GM21529 (cell line): ENCODE measurements around the gene ERN2.
"Not testable (repeated sequence)": the region's sequence is repeated elsewhere in the genome, so short reads cannot be mapped to it uniquely, and the experiment has no call there.

Source experiments
- ATAC-seq: cut with Tn5 transposase; IDR thresholded peaks from one replicate; pipeline ENCODE4 v1.9.1; 2021; ENCODE audit not compliant: unreplicated experiment

The ERN2 gene

GRCh38 chr16:23712976-23713375 is at the start of gene ERN2:
Gene ERN2, minus strand, starts transcription at chr16:23713222. Its CDS starts 35 bp downstream, at chr16:23713187.
- no peak for ATAC-seq

GRCh38 chr16:23757937-23758619 is 45.1 kb upstream of the ERN2 start:
- ATAC-seq = no peak

GRCh38 chr16:23757116-23757515 is 44.1 kb upstream of the ERN2 start:
- ATAC-seq = no peak

GRCh38 chr16:23755484-23755809 is 42.4 kb upstream of the ERN2 start:
- no peak for ATAC-seq

DNA sequence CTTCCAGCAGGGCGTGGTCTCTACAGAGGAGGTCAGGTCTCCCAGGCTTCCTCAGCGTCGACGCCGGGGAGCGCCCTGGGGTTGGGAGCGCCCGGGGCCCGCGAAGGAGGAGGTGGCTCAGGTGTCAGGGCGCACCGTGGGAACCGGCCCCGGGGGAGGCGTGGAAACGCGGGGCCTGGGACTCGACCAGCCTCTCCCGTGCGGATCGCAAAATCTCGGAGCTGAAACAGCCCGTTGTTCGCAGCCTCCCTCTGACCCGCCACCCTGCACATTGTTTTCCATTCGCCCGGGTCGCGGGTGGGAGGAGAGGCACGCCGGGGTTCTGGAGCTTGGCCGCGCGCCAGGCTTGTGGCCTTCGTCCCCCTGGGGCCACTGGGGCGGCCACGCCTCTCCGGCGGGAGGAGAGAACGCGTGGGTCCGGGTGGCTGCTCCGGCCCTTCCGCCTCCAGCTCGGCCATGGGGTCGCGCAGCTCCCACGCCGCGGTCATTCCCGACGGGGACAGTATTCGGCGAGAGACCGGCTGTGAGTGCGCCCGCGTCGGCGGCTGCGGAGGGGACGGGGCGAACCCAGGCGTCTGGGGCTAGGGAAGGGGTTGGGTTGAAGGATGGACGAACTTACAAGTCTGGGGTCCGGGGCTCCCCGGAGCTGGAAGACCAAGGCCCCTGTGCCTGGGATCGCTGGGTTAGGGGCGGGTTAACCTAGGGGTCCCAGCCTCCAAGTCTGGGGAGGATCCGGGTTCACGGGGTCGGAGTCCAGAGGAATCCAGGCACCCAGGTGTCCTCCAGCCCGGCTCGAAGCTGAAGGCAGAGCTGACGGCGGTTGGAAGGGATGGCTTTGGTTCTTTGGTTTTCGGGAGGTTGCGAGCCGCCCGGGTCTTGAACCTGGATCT is 41.8 kb upstream of the ERN2 start, which contains the start of gene CHP2:
Gene CHP2 (plus strand): TSS at position 433 of the 890 bp plus-strand sequence. CDS start 24 bp downstream, at position 457.
- ATAC-seq = no peak

- no peak for ATAC-seq
Observed at GRCh38 chr16:23753908-23754593, 41.0 kb upstream of the ERN2 start.

- not testable (repeated sequence) for ATAC-seq
Observed at GRCh38 chr16:23751053-23751452, 38.0 kb upstream of the ERN2 start.

DNA sequence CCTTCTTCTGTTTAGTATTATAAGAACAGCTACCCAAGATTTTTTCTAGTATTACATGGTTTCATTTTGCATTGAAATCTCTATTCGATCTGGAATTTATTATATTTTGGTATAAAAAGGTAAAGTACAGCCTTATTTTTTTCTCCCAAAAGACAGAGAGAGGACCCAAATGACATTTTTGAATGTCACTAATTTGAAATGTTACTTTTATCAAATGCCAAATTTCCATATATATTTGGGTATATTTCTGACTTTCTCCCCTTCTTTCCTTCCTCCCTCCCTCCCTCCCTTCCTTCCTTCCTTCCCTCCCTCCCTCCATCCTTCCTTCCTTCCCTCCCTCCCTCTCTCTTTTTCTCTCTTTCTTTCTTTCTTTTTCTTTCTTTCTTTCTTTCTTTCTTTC is 35.6 kb upstream of the ERN2 start:
- no peak for ATAC-seq

DNA sequence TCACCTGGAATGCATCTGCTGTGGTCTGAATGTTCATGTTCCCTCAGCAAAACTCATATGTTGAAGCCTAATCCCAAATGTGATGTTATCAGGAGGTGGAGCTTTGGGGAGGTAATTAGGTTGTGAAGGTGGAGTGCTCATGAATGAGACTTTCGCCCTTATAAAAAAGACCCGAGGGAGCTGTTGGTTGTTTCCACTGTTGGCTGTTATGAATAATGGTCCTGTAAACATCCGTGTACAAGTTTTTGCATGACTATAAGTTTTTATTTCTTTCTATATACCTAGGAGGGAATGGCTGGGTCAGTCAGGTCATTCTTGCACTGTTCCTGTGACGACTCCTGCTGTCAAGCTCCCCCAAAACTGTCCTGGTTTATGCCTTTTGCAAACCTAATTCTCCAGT is 32.2 kb upstream of the ERN2 start:
- ATAC-seq = no peak

GRCh38 chr16:23742766-23743165 is 29.7 kb upstream of the ERN2 start:
- ATAC-seq = no peak

DNA sequence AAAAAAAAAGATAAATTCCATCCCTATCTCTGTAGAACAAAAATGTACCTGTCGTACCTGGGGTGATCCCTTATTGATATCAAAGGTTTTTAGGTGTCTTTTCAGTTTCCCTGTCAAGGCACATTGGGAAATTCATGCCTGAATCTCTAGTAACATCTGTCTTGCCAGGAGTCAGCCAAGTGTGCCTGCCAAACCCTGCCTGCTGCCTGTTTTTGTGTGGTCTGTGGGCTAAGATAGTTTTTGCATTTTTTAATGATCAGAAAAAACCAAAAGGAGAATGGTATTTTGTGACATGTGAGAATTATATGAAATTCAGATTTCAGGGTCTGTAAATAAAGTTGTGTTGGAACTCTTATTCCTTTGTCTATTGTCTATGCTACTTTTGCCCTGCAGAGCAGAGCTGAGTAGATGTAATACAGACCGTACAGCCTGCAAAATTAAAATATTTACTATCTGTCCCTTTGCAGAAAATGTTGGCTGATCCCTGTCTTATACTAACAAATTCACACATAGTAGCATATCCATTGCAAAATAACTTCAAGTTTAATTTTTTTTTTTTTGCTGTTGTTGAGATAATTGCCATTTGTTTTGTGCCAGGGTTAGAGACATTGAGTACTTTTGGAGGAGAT is 28.8 kb upstream of the ERN2 start:
- no peak for ATAC-seq

GRCh38 chr16:23739516-23739915 is 26.5 kb upstream of the ERN2 start:
- no peak for ATAC-seq

DNA sequence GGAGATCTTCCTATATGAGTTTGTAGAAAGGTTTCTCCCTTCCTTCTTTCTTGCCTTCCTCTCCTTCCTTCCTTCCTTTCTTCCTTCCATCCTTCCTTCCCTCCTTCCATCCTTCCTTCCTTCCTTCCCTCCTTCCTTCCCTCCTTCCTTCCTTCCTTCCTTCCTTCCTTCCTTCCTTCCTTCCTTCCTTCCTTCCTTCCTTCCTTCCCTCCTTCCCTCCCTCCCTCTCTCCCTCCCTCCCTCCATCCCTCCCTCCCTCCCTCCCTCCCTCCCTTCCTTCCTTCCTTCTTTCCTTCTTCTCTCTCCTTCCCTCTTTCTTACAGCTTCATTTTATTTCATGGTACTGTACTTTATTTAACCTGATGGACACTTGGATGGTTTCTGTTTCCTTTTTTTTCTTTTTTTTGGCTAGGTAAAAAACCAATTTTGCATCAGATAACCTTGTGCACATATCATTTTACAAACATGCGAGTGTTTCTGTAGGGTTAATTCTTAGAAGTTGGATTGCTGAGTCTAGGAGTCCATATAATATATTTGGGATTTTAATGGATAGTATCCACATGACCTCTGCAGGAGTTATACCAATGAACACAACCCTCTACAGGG is 24.5 kb upstream of the ERN2 start:
- ATAC-seq = not testable (repeated sequence)

DNA sequence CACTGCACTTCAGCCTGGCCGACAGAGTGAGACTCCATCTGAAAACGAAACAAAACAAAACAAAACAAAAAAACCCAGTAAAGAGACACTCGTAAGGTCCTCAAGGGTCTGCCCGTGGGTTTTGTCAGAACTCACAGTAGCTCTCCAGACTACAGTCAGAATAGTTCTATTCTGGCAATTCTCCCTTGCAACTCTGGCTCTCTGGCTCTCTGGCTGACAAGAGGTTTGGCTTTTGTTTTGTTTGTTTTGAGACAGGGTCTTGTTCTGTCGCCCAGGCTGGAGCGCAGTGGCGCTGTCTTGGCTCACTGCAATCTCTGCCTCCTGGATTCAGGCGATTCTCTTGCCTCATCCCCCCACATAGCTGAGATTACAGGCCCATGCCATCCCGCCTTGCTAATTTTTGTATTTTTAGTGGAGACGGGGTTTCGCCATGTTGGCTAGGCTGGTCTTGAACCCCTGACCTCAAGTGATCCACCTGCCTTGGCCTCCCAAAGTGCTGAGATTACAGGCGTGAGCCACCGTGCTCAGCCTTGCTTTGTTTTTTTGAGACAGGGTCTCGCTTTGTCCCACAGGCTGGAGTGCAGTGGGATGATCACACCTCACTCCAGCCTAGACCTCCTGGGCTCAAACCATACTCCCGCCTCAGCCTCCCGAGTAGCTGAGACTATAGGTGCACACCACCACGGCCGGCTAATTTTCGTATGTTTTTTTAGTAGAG is 21.3 kb upstream of the ERN2 start:
- no peak for ATAC-seq

- no peak for ATAC-seq
Observed at GRCh38 chr16:23729503-23730424, 16.7 kb upstream of the ERN2 start.

DNA sequence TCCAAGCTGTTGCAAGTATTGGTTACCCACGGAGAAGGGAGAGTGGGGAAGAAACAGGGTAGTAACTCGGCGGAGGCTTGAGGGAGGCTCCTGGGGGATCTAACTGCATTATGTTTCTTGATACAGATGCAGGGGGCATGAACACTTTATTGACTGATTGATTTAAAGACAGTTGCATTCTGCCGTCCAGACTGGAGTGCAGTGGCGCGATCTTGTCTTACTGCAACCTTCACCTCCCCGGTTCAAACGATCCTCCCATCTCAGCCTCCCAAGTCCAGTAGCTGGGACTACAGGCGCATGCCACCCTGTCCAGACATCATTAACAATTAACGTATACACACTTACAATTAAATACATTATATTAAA is 15.1 kb upstream of the ERN2 start:
- ATAC-seq = no peak

- ATAC-seq = no peak
Observed at GRCh38 chr16:23726710-23727109, 13.7 kb upstream of the ERN2 start.

GRCh38 chr16:23724785-23725131 is 11.7 kb upstream of the ERN2 start:
- no peak for ATAC-seq

- ATAC-seq = no peak
Observed at GRCh38 chr16:23724096-23724784, 11.2 kb upstream of the ERN2 start.
